GM18526 (cell line): Measurements from ENCODE around the gene RAB24.

ENCODE experiments used
- POLR2A ChIP-seq: IDR thresholded peaks from 3 replicates; pipeline ENCODE4 v1.6.1; 2011; ENCODE audit not compliant: insufficient read length; ENCODE audit errors: extremely low read depth

The RAB24 gene

DNA sequence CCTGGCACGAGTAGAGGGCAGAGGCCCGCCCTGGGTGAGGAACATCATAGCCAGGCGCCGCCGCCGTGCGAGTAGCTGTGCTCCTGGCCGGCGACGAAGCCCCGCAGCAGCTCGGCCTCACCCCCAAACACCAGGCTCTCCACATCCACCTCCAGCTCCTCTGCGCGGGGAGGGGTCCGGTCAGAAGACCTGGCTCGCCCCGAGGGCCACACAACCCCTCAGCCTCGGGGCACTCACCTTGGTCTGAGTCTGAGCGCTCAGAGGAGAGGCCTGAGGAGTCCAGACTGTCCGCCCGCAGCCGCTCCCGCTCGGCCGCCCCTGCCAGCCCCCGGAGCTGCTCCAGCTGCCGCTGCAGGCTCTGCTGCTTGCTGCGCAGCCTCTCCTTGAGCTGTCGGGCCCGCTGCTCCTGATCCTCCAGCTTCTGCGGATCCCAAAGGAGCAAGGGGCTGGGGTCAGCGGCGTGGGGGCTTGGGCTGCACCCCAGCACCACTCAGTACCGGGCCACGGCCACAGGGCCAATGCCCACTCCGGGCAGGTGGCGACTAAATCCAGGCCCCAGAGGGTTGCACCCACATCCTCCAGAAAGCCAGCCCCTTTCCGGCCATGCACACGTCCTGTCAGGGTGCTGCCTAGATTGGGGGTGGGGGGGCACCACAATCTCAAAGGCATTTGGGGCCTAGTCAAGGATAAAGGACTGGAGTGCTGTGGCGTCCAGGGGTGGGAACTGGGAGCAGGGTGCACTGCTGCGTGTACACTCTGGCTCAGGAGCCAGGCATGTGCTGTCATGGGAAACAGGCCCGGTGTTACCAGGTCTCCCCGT lies 4.2 kb upstream of the RAB24 start:
- peak; percentile 33 for TF ChIP-seq POLR2A

DNA sequence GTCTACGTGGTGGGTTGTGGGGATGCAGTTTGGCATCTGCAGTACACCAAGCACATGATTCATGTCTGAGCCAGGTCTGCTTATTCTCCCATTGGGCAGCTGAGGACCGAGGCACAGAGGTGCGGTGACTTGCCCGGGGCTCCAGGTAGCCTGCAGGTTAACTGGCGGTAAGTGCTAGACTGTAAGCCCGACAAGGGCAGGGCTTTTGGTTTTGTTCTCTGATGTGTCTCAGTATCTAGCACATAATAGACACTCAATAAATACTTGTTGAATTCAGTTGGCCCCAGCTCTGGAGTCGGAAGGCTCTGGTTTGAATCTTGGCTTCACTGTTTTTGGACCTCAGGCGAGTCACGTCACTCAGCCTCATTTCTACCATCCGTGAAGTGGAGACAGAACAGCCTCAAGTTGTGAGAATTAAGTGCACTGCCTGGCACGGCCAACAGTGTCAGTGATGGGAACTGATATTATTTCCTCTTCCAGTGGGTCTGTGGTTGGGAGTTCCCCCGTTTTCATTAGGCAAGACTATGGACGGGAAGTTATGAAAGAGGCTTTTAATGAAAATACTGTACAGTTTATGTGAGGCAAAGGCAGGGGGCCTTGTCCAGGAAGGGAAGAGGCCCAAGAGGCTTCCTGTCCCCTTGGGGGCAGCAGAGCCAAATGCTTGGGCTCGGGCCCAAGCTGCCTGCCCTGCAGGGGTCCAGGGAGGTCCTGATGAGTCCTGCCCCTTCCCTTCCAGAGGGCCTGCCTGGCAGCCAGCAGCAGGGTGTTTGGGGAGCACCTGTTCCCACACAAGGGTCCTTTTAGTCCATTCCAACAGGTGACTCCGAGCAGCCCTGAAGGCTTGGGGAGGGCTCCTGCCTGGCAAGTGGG lies 3.4 kb upstream of the RAB24 start:
- TF ChIP-seq POLR2A = no peak

GRCh38 chr5:177304392-177305119 lies 1.0 kb upstream of the RAB24 start:
- TF ChIP-seq POLR2A = no peak

DNA sequence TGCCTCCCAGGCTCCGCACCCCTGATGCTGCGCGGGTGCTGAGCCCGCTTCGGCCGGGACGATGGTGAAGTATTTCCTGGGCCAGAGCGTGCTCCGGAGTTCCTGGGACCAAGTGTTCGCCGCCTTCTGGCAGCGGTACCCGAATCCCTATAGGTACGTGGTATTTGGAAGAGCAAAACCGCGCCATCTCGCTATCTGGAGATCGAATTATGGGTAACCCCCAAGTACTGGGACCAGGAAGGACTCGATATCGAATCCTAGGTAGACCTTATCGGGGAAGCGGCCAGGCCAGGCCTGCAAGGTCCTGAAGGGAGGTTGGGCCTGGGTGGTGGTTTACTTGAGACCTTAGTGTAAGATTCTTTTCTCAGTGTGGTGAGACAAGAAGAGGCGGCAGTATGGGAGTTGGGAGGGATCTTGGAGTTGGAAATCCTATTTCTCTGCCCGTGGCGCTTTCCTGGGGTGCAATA lies 439 bp upstream of the RAB24 start:
- TF ChIP-seq POLR2A = no peak

- no peak for TF ChIP-seq POLR2A
Measured at GRCh38 chr5:177302354-177303110, 987 bp downstream of the RAB24 start.

- TF ChIP-seq POLR2A = no peak
Measured at GRCh38 chr5:177301503-177302165, 1.9 kb downstream of the RAB24 start.

DNA sequence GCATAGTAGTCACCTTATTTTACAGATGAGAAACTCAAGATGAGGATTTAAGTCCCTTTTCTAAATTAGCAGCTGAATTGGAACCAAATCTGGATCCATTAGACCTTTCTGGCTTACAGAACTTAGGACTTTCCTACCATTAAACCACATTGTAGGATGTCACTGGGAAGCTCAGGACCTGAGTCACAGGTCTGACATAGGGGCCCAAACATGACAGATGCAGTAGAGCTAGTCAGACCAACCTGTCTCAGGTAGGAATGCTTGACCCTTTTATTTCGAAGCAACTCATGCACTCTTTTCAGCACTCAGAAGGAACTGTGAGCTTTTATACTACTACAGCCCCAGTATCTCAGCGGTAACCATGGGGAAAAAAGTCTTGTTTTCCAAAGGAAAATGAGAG lies 2.6 kb downstream of the RAB24 start:
- TF ChIP-seq POLR2A = no peak

- TF ChIP-seq POLR2A = no peak
Measured at GRCh38 chr5:177300236-177300880, 3.2 kb downstream of the RAB24 start.

DNA sequence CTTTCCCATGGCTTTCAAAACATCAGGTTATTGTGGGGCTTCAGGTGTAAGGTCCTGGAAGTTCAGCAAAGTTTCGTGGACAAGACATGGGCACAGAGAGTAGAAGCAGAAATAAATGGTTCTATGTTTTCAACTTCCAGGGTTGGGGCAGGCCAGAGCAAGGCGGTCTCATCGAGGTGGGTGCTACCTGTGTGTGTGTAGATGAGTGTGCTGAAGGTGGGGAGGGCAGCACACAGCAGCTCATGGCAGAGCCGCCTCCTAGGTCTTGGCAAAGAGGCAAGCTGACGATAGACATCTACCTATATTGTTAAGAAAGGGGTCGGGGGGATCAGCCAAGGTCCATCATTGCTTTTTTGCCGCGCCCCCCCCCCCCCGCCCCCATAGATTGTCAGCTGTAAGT lies 3.8 kb downstream of the RAB24 start:
- TF ChIP-seq POLR2A = no peak

DNA sequence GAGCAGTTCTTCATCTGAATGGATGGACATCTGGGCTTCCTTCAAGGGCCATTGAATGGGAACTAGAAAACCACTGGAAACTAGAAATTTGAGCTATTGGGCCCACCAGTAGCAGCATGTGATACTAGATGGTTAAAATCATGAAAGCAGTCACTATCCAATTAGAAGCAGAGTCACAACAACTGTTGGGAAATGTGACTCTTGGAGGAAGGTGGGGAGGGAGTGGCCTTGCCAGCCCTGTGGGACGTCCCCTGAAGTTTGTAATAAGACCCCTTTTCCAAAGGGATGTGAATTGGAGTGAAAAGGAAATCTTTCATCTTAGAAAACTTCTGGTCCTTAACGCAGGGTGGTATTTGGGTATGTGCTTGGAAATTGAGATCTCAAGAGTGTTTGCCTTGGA lies 5.6 kb downstream of the RAB24 start:
- TF ChIP-seq POLR2A = no peak

GRCh38 chr5:177296581-177296980 lies 6.9 kb downstream of the RAB24 start:
- no peak for TF ChIP-seq POLR2A

GRCh38 chr5:177295924-177296323 lies 7.6 kb downstream of the RAB24 start:
- no peak for TF ChIP-seq POLR2A

- no peak for TF ChIP-seq POLR2A
Measured at GRCh38 chr5:177294632-177295031, 8.9 kb downstream of the RAB24 start.

- no peak for TF ChIP-seq POLR2A
Measured at GRCh38 chr5:177293819-177294581, 9.5 kb downstream of the RAB24 start.
